Natural killer cell (primary cell): ENCODE data around the gene KIAA0232. TPM values are rescaled to one million over a fixed set of nuclear protein-coding genes. Genes with fewer than 3 reads are reported as not detected.
A peak's percentile ranks its signal among the peaks of the same experiment; 100 is the strongest.

ENCODE experiments used
- ATAC-seq, 3 donors: fragments of 150-1000 bp in 2 of 3; fragments of 200-7000 bp in 1 of 3; cut with Tn5 transposase; 1 replicate in 1 of 3; 2 replicates in 2 of 3; pipeline ENCODE4 v1.10.0; 2021; ENCODE audit warnings: mild to moderate bottlenecking in 2 of 3, moderate library complexity in 2 of 3
- DNase-seq, 2 donors: peaks; one replicate each; pipeline versions ENCODE4 v3.0.0 to v3.0.0-alpha.2; 2013 to 2021; ENCODE audit warnings: mixed read lengths in 1 of 2
- H3K27ac ChIP-seq: one replicate; pipeline ENCODE4 v1.5.1; 2013; ENCODE audit warnings: mild to moderate bottlenecking, low read length
- H3K27me3 ChIP-seq: one replicate; pipeline ENCODE4 v1.6.1; 2013; ENCODE audit warnings: low read length; ENCODE audit not compliant: control insufficient read depth, insufficient read depth
- H3K36me3 ChIP-seq: one replicate; pipeline ENCODE4 v1.6.1; 2013; ENCODE audit warnings: low read length; ENCODE audit not compliant: control insufficient read depth, insufficient read depth
- H3K4me1 ChIP-seq: one replicate; pipeline ENCODE4 v1.6.1; 2013; ENCODE audit warnings: low read length; ENCODE audit not compliant: control insufficient read depth, insufficient read depth
- H3K4me3 ChIP-seq: one replicate; pipeline ENCODE4 v1.5.1; 2013; ENCODE audit warnings: low read length
- H3K9me3 ChIP-seq: one replicate; pipeline ENCODE4 v1.6.1; 2013; ENCODE audit warnings: low read length; ENCODE audit not compliant: control insufficient read depth, insufficient read depth
- H3K27ac Mint-ChIP-seq, 2 donors: one replicate each; pipeline ENCODE4 v1.8.0; 2022; ENCODE audit warnings: mild to moderate bottlenecking in 2 of 2, mixed read lengths in 2 of 2, moderate library complexity in 1 of 2
- H3K27me3 Mint-ChIP-seq, 2 donors: one replicate each; pipeline ENCODE4 v1.8.0; 2022; ENCODE audit warnings: low read depth in 2 of 2, mixed read lengths in 2 of 2
- H3K36me3 Mint-ChIP-seq: one replicate; pipeline ENCODE4 v1.8.0; 2022; ENCODE audit warnings: mixed read lengths
- H3K4me1 Mint-ChIP-seq, 2 donors: one replicate each; pipeline ENCODE4 v1.8.0; 2022; ENCODE audit warnings: mixed read lengths in 2 of 2
- H3K4me3 Mint-ChIP-seq: one replicate; pipeline ENCODE4 v1.8.0; 2022; ENCODE audit warnings: mild to moderate bottlenecking, moderate library complexity, mixed read lengths
- H3K9me3 Mint-ChIP-seq, 2 donors: one replicate each; pipeline ENCODE4 v1.8.0; 2022; ENCODE audit warnings: mixed read lengths in 2 of 2
- WGBS: methylation state at CpG from one replicate; pipeline ENCODE4 v1.1.7; 2013; ENCODE audit warnings: missing lambda C conversion rate; ENCODE audit not compliant: insufficient coverage; 5-methylcytosine and 5-hydroxymethylcytosine counted together
- intact Hi-C: fragments of 100-400 bp; cut with micrococcal nuclease; formaldehyde crosslinking; loops from one replicate; pipeline ENCODE4 v1.14.2; 2022
- total RNA-seq, 4 donors: library from RNA; stranded (reverse); fragments of 120-200 nt in 1 of 4; gene quantifications; one replicate each; pipeline versions ENCODE4 v1.2.3 to v1.2.4, GENCODE V29; 2013 to 2022
- TF ChIP-seq, protein P1 (sequence below): fragments of 200-600 bp; IDR thresholded peaks from one replicate; pipeline ENCODE4 v1.8.0; 2022; ENCODE audit warnings: antibody characterized with exemption

KIAA0232 gene
- total RNA-seq, 3 donors from 2014 or later (not counting 1 experiment from before 2014, with no cell fraction given): 24.7 to 30.3 (median 28.6) TPM

GRCh38 chr4:6893449-6894085 lies 111.0 kb downstream of the KIAA0232 start:
- Mint-ChIP-seq H3K27ac (peak overlapping the region; percentile 10 to 67), H3K9me3 (no peaks in the 10 kb centered on the region), H3K4me1 (peaks cover 23 to 24% of the 10 kb centered on the region in 2 donors), H3K27me3 (no peaks in the 10 kb centered on the region), H3K36me3 (no peaks in the 10 kb centered on the region), H3K4me3 (peak overlapping the region; percentile 41)
- TF ChIP-seq, protein P1, sequence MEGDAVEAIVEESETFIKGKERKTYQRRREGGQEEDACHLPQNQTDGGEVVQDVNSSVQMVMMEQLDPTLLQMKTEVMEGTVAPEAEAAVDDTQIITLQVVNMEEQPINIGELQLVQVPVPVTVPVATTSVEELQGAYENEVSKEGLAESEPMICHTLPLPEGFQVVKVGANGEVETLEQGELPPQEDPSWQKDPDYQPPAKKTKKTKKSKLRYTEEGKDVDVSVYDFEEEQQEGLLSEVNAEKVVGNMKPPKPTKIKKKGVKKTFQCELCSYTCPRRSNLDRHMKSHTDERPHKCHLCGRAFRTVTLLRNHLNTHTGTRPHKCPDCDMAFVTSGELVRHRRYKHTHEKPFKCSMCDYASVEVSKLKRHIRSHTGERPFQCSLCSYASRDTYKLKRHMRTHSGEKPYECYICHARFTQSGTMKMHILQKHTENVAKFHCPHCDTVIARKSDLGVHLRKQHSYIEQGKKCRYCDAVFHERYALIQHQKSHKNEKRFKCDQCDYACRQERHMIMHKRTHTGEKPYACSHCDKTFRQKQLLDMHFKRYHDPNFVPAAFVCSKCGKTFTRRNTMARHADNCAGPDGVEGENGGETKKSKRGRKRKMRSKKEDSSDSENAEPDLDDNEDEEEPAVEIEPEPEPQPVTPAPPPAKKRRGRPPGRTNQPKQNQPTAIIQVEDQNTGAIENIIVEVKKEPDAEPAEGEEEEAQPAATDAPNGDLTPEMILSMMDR: no peak
- Histone ChIP-seq H3K27me3 (no peaks in the 10 kb centered on the region), H3K4me1 (peaks cover 50% of the 10 kb centered on the region), H3K4me3 (no peak overlapping the region), H3K9me3 (no peaks in the 10 kb centered on the region), H3K36me3 (no peaks in the 10 kb centered on the region), H3K27ac (no peak overlapping the region)
- DNase-seq (no peak), ATAC-seq (peak in 1 of 3 donors; percentile 40)
- WGBS: 28% methylated on average over 6 of the region's 7 CpGs
- intact Hi-C loops: no loop called here

- H3K36me3 Mint-ChIP-seq: no peaks in the 10 kb centered on the region
- WGBS: 100% methylated on average over 3 of the region's 3 CpGs
- peak overlapping the region; percentile 10 to 67 for H3K27ac Mint-ChIP-seq
- H3K36me3 ChIP-seq: no peaks in the 10 kb centered on the region
- no peaks in the 10 kb centered on the region for H3K9me3 ChIP-seq
- no peaks in the 10 kb centered on the region for H3K27me3 Mint-ChIP-seq
- no peak overlapping the region for H3K4me3 ChIP-seq
- peaks cover 55% of the 10 kb centered on the region for H3K4me1 ChIP-seq
- DNase-seq (no peak), ATAC-seq (no peak)
- H3K27ac ChIP-seq: no peak overlapping the region
- intact Hi-C loops: no loop called here
- no peaks in the 10 kb centered on the region for H3K27me3 ChIP-seq
- TF ChIP-seq, protein P1: no peak
- H3K4me1 Mint-ChIP-seq: peaks cover 28 to 30% of the 10 kb centered on the region in 2 donors
- no peaks in the 10 kb centered on the region for H3K9me3 Mint-ChIP-seq
- H3K4me3 Mint-ChIP-seq: peak overlapping the region; percentile 41
These were observed 111.6 kb downstream of the KIAA0232 start for GRCh38 chr4:6894086-6894478.

DNA sequence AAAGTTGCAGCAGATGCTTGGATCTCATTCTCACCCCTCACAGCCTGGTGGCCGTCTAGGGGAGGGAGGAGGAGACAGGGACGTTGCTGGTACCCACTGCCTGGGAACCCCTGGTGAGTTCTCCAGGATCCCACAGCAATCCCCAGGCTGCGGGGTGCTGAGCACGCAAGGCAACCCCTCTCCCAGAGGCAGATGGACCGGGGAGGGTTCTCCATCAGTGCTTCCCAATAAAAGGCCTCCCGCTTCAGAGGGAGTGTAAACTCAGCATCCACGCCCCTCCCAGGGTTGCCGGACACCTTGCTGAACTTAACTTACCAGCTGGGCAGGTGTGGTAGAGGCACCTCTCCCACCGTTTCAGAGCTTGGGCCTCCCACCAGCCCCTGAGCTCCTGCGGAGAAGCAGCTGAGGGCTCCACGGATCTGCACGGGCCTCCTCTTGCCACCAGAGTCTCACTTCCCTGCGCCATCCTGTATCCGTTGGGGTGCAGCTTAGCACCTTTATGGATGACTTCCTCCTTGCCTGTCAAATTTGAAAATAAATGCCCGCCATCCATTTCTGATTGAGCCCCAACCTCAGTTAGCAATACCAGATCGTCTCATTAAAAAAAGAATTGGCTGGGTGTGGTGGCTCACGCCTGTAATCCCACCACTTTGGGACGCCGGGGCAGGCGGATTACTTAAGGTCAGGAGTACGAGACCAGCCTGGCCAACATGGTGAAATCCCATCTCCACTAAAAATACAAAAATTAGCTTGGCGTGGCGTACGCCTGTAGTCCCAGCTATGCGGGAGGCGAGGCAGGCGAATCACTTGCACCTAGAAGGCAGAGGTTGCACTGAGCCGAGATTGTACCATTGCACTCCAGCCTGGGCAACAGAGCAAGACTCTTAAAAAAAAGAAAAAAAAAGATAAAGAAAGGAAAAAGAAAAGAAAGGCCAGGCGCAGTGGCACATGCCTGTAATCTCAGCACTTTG lies 112.3 kb downstream of the KIAA0232 start:
- Mint-ChIP-seq H3K36me3 (no peaks in the 10 kb centered on the region), H3K27ac (peak overlapping the region in 1 of 2 donors; percentile 78), H3K9me3 (no peaks in the 10 kb centered on the region), H3K4me1 (peaks cover 35 to 37% of the 10 kb centered on the region in 2 donors), H3K27me3 (no peaks in the 10 kb centered on the region), H3K4me3 (peak overlapping the region; percentile 28)
- H3K27me3 ChIP-seq: no peaks in the 10 kb centered on the region
- intact Hi-C loops: no loop called here
- no peak overlapping the region for H3K4me3 ChIP-seq
- H3K4me1 ChIP-seq: peaks cover 62% of the 10 kb centered on the region
- peak overlapping the region; percentile 6 for H3K27ac ChIP-seq
- DNase-seq: no peak
- TF ChIP-seq, protein P1: no peak
- no peak for ATAC-seq
- WGBS: 92% methylated on average over 27 of the region's 29 CpGs
- no peaks in the 10 kb centered on the region for H3K36me3 ChIP-seq
- no peaks in the 10 kb centered on the region for H3K9me3 ChIP-seq
